Immature natural killer cell (primary cell): ENCODE data around the gene MRPL44. TPM values are rescaled to one million over a fixed set of nuclear protein-coding genes. Genes with fewer than 3 reads are reported as not detected.
A peak's percentile ranks its signal among the peaks of the same experiment; 100 is the strongest.
"Not testable (repeated sequence)": the region's sequence is repeated elsewhere in the genome, so short reads cannot be mapped to it uniquely, and the experiment has no call there.

Source experiments
- DNase-seq, 3 donors: peaks; one replicate each; pipeline ENCODE4 v3.0.0; 2022; ENCODE audit warnings: mixed read lengths in 1 of 3
- H3K27ac Mint-ChIP-seq, 6 donors: one replicate each; pipeline ENCODE4 v1.8.0; 2020; ENCODE audit warnings: mixed read lengths in 6 of 6, mild to moderate bottlenecking in 5 of 6, inconsistent platforms in 4 of 6, moderate library complexity in 3 of 6
- H3K27me3 Mint-ChIP-seq, 3 donors: one replicate each; pipeline ENCODE4 v1.8.0; 2020 to 2021; ENCODE audit warnings: low read depth in 3 of 3, mild to moderate bottlenecking in 3 of 3, mixed read lengths in 3 of 3, moderate library complexity in 3 of 3, inconsistent platforms in 1 of 3
- H3K36me3 Mint-ChIP-seq, 3 donors: one replicate each; pipeline ENCODE4 v1.8.0; 2020; ENCODE audit warnings: mixed read lengths in 3 of 3, inconsistent platforms in 2 of 3, mild to moderate bottlenecking in 2 of 3
- H3K4me1 Mint-ChIP-seq, 2 donors: one replicate each; pipeline ENCODE4 v1.8.0; 2020; ENCODE audit warnings: inconsistent platforms in 2 of 2, mild to moderate bottlenecking in 2 of 2, mixed read lengths in 2 of 2, moderate library complexity in 1 of 2
- H3K4me3 Mint-ChIP-seq, 5 donors: one replicate each; pipeline ENCODE4 v1.8.0; 2020; ENCODE audit warnings: mild to moderate bottlenecking in 5 of 5, mixed read lengths in 5 of 5, inconsistent platforms in 3 of 5, moderate library complexity in 3 of 5
- H3K9me3 Mint-ChIP-seq, 6 donors: one replicate each; pipeline ENCODE4 v1.8.0; 2020; ENCODE audit warnings: mild to moderate bottlenecking in 6 of 6, mixed read lengths in 6 of 6, inconsistent platforms in 4 of 6, moderate library complexity in 3 of 6
- polyA plus RNA-seq, 3 donors: library from polyadenylated mRNA; unstranded; fragments of 300-500 nt; fragmentation: Illumina TruSeq; gene quantifications; one replicate each; pipeline ENCODE4 v1.2.3, GENCODE V29; 2021

MRPL44 gene
- polyA plus RNA-seq, 3 donors from 2014 or later: 25.3 to 39.6 (median 36.4) TPM

DNA sequence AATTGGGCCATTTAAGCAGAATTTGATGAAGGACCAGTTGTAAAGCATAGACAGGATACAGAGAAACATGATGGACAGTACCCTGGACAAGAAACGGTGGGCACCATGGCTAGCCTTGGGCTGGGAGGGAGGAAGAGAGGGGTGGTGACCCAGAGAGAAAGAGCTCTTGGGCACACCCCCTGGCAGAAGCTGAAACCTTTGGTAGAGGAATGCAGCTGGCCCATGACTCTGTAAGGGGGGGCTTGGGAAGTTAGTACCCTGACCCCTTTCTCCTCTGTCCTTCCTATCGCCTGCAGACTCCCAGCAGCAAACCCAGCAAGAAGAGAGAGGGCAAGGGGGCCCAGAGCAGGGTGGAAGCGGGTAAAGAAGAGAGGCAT is 32.6 kb downstream of the MRPL44 start:
- no peaks in the 10 kb centered on the region for H3K4me1 Mint-ChIP-seq
- H3K36me3 Mint-ChIP-seq: peaks cover 0 to 6% (median 0%) of the 10 kb centered on the region in 3 donors
- H3K27ac Mint-ChIP-seq: no peak overlapping the region

DNA sequence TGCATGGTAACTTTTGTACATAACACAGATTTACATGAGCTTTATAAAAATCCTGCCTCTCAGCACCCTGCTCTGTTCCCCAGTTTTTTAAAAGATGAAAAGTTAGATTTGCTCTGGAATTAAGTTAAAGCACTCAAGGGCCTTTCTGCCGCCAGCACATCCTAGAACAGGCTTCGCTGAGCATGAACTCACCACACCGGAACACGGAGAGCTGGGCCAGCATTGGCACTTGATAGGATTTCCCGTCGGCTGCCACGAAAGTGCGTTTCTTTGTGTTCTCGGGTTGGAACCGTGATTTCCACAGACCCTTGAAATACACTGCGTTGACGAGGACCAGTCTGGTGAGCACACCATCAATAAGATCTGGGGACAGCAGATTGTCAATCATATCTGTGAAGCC is 34.3 kb downstream of the MRPL44 start:
- H3K9me3 Mint-ChIP-seq: no peaks in the 10 kb centered on the region
- H3K4me3 Mint-ChIP-seq: no peak overlapping the region
- no peak for DNase-seq
- H3K4me1 Mint-ChIP-seq: no peaks in the 10 kb centered on the region
- no peak overlapping the region for H3K27ac Mint-ChIP-seq
- H3K36me3 Mint-ChIP-seq: peaks cover 0 to 6% (median 0%) of the 10 kb centered on the region in 3 donors
- peaks cover 1 to 3% (median 3%) of the 10 kb centered on the region in 3 donors for H3K27me3 Mint-ChIP-seq

More for the DNA sequence above, 32.6 kb downstream of the MRPL44 start:
- Mint-ChIP-seq H3K9me3 (no peaks in the 10 kb centered on the region), H3K4me3 (no peak overlapping the region), H3K27me3 (peaks cover 1 to 3% (median 1%) of the 10 kb centered on the region in 3 donors)
- DNase-seq: no peak

DNA sequence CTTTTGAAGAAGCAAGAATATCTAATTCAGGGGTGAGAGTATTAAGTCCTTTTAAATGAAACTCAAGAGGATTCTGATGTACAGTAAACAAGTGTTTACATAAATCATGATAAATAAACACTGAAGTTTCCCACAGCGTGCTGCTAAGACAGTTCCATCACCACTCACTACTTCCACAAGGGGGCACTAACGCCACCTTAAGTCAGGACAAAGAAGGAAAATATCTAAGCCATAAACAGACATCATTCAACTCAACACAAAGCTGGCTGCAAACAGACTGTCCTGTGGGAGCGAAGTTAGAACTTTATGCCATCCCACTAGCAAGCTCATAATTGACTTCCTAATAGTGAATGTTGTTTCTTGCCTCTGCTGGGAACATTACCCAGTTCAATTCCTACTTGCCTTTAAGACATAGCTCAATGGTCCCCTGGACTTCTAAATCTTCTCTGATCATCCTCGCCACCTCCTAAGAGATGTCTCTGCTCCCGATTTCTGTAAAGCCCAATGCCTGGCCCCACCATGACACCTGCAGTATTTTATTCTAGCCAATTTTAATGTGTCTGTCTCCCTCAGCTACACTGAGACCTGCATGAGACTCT is 36.5 kb downstream of the MRPL44 start:
- Mint-ChIP-seq H3K4me3 (no peak overlapping the region), H3K9me3 (no peaks in the 10 kb centered on the region), H3K27ac (peak overlapping the region in 1 of 6 donors; percentile 54), H3K4me1 (no peaks in the 10 kb centered on the region), H3K36me3 (peaks cover 0 to 6% (median 0%) of the 10 kb centered on the region in 3 donors), H3K27me3 (peaks cover 1 to 3% (median 2%) of the 10 kb centered on the region in 3 donors)
- peak; percentile 53 to 57 (median 54) for DNase-seq

DNA sequence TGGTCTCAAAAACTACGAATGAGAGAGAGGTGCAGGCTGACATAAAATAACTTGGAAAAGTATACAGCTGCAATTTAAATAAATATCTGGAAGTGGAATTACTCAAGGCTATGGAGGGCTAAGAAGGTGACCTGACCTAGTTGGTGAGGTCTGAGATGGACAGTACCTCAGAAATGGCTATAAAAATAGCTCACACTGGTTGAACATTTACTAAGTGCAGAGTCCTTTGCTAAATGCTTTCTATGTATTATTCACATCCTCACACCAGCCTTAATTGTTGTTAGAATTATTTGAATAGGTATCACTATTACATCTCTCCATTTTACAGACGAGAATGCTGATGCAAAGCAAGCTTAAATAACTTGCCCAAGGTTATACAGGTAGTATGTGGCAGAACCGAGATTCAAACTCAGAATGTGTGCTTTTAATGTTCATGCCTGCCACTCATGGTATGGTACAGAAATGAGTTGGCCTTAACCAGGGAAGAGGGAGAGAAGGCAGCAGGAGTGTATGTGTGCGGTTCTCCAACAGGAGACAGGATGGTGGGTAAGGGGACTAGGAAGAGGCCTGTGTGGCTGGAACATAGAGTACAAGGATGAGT is 37.4 kb downstream of the MRPL44 start:
- H3K4me1 Mint-ChIP-seq: no peaks in the 10 kb centered on the region
- H3K27me3 Mint-ChIP-seq: peaks cover 0 to 2% (median 0%) of the 10 kb centered on the region in 3 donors
- no peaks in the 10 kb centered on the region for H3K9me3 Mint-ChIP-seq
- no peak for DNase-seq
- no peak overlapping the region for H3K4me3 Mint-ChIP-seq
- no peak overlapping the region for H3K27ac Mint-ChIP-seq
- H3K36me3 Mint-ChIP-seq: peaks cover 0 to 4% (median 0%) of the 10 kb centered on the region in 3 donors

DNA sequence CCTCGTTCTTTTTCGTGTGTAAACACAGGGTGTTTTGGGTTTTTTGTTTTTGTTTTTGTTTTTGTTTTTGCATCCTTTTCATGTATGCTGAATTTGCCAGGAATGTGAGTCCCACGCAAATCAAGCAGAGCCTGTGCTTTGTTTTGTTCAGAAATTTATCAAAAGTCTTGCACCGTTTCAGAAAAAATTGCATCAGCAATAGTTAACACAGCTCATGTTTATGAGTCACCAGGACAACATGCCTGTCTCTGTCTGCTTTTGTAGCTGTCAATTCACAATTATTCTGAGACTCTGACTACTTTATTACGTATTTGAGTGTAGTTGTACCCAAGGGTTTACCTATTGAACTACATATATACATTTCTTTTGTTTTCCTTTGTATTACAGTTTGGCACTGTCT is 38.3 kb downstream of the MRPL44 start:
- H3K4me1 Mint-ChIP-seq: no peaks in the 10 kb centered on the region
- H3K36me3 Mint-ChIP-seq: no peaks in the 10 kb centered on the region
- no peak for DNase-seq
- no peak overlapping the region for H3K4me3 Mint-ChIP-seq
- no peaks in the 10 kb centered on the region for H3K9me3 Mint-ChIP-seq
- H3K27ac Mint-ChIP-seq: no peak overlapping the region
- H3K27me3 Mint-ChIP-seq: peaks cover 0 to 2% (median under 1%) of the 10 kb centered on the region in 3 donors

DNA sequence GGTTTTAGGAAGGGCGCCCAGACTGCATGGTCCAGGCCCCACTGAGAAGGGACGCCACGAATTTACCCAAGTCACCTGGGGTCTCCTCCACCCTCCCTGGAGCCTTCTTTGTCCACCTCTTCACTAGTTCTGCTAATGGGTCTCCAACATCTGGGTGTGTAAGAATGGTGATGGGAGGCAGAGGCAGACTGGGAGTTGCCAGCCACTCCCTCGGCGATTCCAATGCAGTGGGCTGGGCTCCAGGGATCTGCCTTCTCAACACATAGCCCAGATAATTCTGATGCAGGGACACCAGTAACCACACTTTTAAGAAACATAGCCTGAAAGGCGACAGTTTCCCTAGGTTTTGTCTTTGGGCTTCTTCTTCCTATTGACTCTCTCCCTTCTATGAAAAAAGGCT is 39.1 kb downstream of the MRPL44 start:
- Mint-ChIP-seq H3K36me3 (no peaks in the 10 kb centered on the region), H3K4me1 (no peaks in the 10 kb centered on the region), H3K27ac (peak overlapping the region in 1 of 6 donors; percentile 62), H3K4me3 (no peak overlapping the region), H3K27me3 (peaks cover 0 to 2% (median 1%) of the 10 kb centered on the region in 3 donors), H3K9me3 (no peaks in the 10 kb centered on the region)
- DNase-seq: no peak

DNA sequence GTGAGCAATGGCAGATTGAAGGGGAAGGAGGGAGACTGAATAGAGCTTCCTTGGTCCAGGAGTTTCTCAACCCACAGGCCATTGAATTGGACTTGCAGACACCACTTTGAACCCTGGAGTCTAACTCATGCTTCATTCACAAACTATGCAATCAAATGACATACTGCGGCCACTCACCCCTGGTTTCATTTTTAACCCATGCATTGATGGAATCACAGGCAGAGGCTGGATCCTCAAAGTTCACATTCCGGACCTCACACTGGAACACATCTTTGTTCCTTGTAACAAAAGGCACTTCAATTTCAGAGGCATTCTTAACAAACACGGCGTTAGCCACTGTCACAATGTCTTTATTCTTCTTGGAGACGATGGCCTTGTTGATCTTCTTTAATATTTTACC is 40.7 kb downstream of the MRPL44 start:
- Mint-ChIP-seq H3K4me1 (no peaks in the 10 kb centered on the region), H3K27ac (no peak overlapping the region), H3K4me3 (no peak overlapping the region), H3K27me3 (peaks cover 0 to 2% (median 1%) of the 10 kb centered on the region in 3 donors), H3K36me3 (no peaks in the 10 kb centered on the region), H3K9me3 (no peaks in the 10 kb centered on the region)
- DNase-seq: no peak

DNA sequence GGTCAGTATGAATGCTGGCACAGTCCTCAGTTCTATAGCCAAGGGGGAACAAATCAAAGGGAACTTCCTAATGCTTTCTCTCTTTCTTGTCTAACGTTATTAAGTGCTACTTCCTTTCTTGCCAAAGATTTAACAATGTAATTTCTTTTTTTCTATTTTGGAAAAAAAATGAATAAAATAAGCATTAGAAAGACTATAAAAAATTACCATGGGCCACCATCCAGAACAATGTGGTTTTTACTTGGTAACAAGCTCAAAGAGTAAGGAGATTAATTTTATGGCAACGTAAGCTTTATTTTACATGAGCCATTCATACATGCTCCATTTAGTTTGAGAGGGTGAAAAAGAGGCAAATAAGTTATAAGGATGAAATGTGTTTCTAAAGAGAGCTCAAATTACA is 41.7 kb downstream of the MRPL44 start:
- Mint-ChIP-seq H3K27me3 (peaks cover 0 to 2% (median 1%) of the 10 kb centered on the region in 3 donors), H3K9me3 (no peaks in the 10 kb centered on the region), H3K4me1 (no peaks in the 10 kb centered on the region), H3K36me3 (no peaks in the 10 kb centered on the region), H3K27ac (no peak overlapping the region), H3K4me3 (no peak overlapping the region)
- no peak for DNase-seq

DNA sequence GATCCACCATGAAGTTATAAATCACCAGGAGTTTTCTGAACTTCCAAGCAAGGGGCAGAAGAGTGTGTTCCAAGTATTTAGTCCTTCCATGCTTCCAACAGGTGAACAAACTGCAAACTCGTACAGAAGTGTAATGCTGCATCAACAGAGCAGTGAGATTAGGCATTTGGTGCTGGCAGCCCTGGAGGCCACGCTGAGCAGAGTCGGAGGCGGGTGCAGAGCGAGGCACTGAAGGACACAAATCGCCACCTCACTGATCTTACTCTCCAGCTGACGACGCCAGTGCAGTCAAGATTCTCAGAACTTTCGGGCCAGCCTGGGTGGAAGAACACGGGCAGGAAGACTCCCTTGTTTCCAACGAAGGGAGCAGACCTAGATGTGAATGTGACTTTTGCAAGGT is 42.6 kb downstream of the MRPL44 start:
- Mint-ChIP-seq H3K9me3 (no peaks in the 10 kb centered on the region), H3K4me3 (no peak overlapping the region), H3K4me1 (no peaks in the 10 kb centered on the region), H3K36me3 (no peaks in the 10 kb centered on the region), H3K27ac (no peak overlapping the region), H3K27me3 (peaks cover 0 to 2% (median 1%) of the 10 kb centered on the region in 3 donors)
- no peak for DNase-seq

DNA sequence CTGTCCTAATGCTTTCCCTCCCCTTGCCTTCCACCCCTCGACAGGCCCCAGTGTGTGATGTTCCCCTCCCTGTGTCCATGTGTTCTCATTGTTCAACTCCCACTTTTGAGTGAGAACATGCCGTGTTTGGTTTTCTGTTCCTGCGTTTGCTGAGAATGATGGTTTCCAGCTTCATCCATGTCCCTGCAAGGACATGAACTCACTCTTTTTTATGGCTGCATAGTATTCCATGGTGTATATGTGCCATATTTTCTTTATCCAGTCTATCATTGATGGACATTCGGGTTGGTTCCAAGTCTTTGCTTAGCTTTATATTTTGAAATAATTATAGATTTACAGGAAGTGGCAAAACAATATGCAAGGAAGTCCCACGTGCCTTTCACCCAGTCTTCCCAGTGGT is 43.4 kb downstream of the MRPL44 start:
- not testable (repeated sequence) for H3K4me1 Mint-ChIP-seq, H3K36me3 Mint-ChIP-seq, H3K9me3 Mint-ChIP-seq, H3K27me3 Mint-ChIP-seq, H3K4me3 Mint-ChIP-seq, H3K27ac Mint-ChIP-seq, DNase-seq

DNA sequence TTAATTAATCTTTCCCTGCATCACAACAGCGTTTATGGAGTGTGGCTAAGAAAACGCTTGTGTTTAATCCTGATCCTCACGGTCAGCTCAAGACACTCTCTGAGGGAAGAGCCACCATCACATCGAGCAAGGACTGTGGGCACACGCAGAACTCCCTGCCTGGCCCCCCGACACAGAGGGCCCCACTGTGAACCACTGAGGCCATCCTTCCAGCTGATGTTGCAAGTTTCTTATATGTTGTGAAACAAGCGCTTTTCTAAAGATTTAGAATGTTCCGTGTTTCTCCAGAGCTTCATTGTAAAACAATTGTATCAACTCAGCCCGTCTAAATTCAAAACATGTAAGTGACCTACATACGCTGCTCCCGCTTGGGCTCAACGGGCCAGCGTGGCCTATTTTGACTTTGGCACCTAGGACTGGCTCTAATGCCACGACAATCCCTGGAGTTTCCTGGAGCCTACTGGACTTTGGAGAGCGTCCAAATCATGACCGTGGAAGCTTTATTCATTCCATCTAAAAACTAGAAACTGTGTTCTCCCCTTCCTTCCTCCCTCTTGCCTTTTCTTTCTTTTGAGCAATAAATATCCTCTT is 46.9 kb downstream of the MRPL44 start:
- no peak for DNase-seq
- H3K27ac Mint-ChIP-seq: no peak overlapping the region

DNA sequence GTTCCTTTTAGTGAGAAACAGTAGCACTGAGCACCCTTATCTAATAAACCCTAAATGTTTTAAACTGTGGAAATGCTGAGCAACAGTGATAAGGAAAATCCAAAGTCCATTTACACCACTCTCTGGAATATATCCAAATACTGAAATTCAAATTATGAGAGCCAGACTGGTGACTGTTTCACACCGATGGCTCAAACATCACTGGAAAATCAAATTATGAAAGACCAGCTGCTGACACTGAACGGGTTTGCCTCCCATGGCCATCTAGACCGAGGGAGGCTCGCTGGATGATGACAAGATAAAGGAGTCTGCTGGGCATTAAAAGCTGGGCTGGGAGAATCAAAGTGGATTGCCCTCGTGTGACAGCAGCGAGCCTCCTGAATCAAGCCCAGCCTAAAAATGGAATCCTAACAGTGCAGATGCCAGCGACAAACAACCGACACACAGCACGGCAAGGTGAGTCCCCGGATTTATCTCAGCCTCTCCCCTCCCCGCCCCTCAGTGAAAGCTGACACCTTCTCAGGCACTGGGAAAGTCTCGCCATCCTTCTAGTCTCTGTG is 51.5 kb downstream of the MRPL44 start:
- Mint-ChIP-seq H3K9me3 (no peaks in the 10 kb centered on the region), H3K27me3 (peaks cover 0 to 2% (median 0%) of the 10 kb centered on the region in 3 donors), H3K4me1 (peaks cover 2 to 12% of the 10 kb centered on the region in 2 donors), H3K36me3 (no peaks in the 10 kb centered on the region), H3K27ac (no peak overlapping the region), H3K4me3 (no peak overlapping the region)
- DNase-seq: no peak

More for the DNA sequence above, 46.9 kb downstream of the MRPL44 start:
- Mint-ChIP-seq H3K27me3 (peaks cover 0 to 1% (median 0%) of the 10 kb centered on the region in 3 donors), H3K4me3 (no peak overlapping the region), H3K9me3 (no peaks in the 10 kb centered on the region), H3K36me3 (no peaks in the 10 kb centered on the region), H3K4me1 (no peaks in the 10 kb centered on the region)

DNA sequence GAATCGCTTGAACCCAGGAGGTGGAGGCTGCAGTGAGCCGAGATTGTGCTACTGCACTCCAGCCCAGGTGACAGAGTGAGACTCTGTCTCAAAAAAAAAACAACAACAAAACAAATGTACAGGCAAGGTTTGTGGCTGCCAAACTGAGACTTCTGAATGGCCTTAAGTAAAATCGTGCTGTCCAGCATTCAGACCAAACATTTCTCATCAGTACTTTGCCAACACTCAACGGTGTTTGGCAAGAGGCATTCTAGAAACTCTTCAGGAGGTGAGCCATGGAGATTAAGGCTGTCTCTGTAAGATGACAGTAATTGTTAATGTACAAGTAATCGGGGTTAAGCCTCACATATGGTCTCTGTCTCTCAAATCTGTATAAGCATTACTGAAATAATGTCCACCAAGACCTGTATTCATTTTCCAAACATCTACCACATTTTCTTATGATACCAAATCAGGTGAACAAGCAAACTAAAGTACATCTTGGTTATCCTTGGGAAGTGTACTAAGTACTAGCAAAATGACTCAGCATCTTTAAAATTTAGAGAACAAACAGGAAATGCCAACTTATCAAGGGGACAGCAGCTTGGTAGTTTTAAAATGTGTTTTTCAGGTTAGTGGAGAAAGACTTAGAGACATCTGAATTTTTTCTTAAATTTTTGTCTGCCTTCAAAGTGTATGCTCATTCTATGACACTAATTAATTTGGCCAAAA is 52.5 kb downstream of the MRPL44 start:
- DNase-seq: no peak
- no peak overlapping the region for H3K27ac Mint-ChIP-seq
- H3K4me3 Mint-ChIP-seq: no peak overlapping the region
- no peaks in the 10 kb centered on the region for H3K36me3 Mint-ChIP-seq
- no peaks in the 10 kb centered on the region for H3K9me3 Mint-ChIP-seq
- peaks cover 0 to 2% (median 0%) of the 10 kb centered on the region in 3 donors for H3K27me3 Mint-ChIP-seq
- H3K4me1 Mint-ChIP-seq: peaks cover 2 to 13% of the 10 kb centered on the region in 2 donors

DNA sequence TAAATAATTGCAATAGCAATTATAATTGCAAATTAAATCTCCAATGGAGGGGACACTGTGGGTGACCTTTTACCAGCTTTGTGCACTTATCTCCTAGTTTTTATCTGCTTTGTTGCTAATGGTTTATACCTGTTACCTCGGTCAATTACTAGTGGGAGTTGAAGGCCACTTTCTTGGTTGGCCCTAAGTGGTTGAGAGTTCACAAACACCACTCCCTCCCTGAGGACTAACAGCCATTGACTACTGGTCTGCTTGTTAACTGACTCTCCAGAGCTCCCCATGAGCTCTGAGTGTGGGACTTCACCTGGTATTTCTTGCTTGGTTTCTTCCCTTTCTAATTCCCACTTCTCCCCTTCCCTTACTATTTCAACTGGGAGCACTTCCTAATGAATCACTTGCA is 54.6 kb downstream of the MRPL44 start:
- Mint-ChIP-seq H3K4me1 (peaks cover 8 to 27% of the 10 kb centered on the region in 2 donors), H3K36me3 (peaks cover 0 to 3% (median 0%) of the 10 kb centered on the region in 3 donors), H3K9me3 (no peaks in the 10 kb centered on the region), H3K27ac (peak overlapping the region in 2 of 6 donors; percentile 14 to 22), H3K4me3 (no peak overlapping the region), H3K27me3 (peaks cover 0 to 4% (median 0%) of the 10 kb centered on the region in 3 donors)
- no peak for DNase-seq
